IMR-90 (cell line): ENCODE measurements around the gene UGT1A3. TPM values are rescaled to one million over a fixed set of nuclear protein-coding genes. Genes with fewer than 3 reads are reported as not detected.

Source experiments
- ATAC-seq: fragments of 200-7000 bp; cut with Tn5 transposase; 2 replicates; pipeline ENCODE4 v1.9.1; 2020; ENCODE audit warnings: low read depth, mild to moderate bottlenecking, moderate library complexity
- BruUV-seq: library from RNA; stranded (reverse); fragments of 400-500 nt; replicated peaks from 2 replicates; lab custom pipeline; 2021; lab: Mats Ljungman, UMichigan
- CTCF ChIA-PET: fragments of 300-600 bp; formaldehyde crosslinking; extraction: SDS; loops from one replicate; lab custom pipeline; 2021; ENCODE audit warnings: antibody characterized with exemption; lab: Yijun Ruan, JAX
- POLR2A ChIA-PET: fragments of 300-600 bp; sonication (Branson Sonifier 250); formaldehyde crosslinking; loops from one replicate; lab custom pipeline; 2022; ENCODE audit warnings: antibody characterized with exemption; ENCODE audit not compliant: unreplicated experiment; lab: Charles Lee
- DNase-seq: peaks from one replicate; pipeline ENCODE4 v3.0.0; 2013
- H2AFZ ChIP-seq: replicated peaks from 2 replicates; pipeline ENCODE3; 2013; ENCODE audit warnings: low read length, mild to moderate bottlenecking; ENCODE audit not compliant: poor library complexity
- H2AK5ac ChIP-seq: 2 replicates; pipeline ENCODE4 v1.6.1; 2013; ENCODE audit warnings: low read depth, low read length, inconsistent platforms
- H2AK9ac ChIP-seq: replicated peaks from 2 replicates; pipeline ENCODE3; 2013; ENCODE audit warnings: mild to moderate bottlenecking, low read depth, low read length, moderate library complexity; ENCODE audit not compliant: poor library complexity
- H2BK120ac ChIP-seq: 2 replicates; pipeline ENCODE4 v1.6.1; 2013; ENCODE audit warnings: low read depth, low read length, inconsistent platforms
- H2BK15ac ChIP-seq: 3 replicates; pipeline ENCODE4 v1.6.1; 2013; ENCODE audit warnings: low read depth, low read length, inconsistent platforms
- H2BK20ac ChIP-seq: 2 replicates; pipeline ENCODE4 v1.6.1; 2013; ENCODE audit warnings: low read depth, mild to moderate bottlenecking, inconsistent platforms, low read length, moderate library complexity
- H2BK5ac ChIP-seq: 2 replicates; pipeline ENCODE4 v1.6.1; 2013; ENCODE audit warnings: mild to moderate bottlenecking, low read depth, low read length, inconsistent platforms; ENCODE audit not compliant: poor library complexity, severe bottlenecking
- H3K14ac ChIP-seq: replicated peaks from 2 replicates; pipeline ENCODE4 v1.6.1; 2013; ENCODE audit warnings: low read depth, low read length, inconsistent platforms
- H3K18ac ChIP-seq: 2 replicates; pipeline ENCODE4 v1.6.1; 2013; ENCODE audit warnings: low read depth, low read length, control low read depth
- H3K23ac ChIP-seq: 2 replicates; pipeline ENCODE4 v1.6.1; 2013; ENCODE audit warnings: low read depth, low read length, inconsistent platforms
- H3K27ac ChIP-seq: 2 replicates; pipeline ENCODE4 v1.5.1; 2013; ENCODE audit warnings: mild to moderate bottlenecking, control low read depth, low read length; ENCODE audit not compliant: insufficient read depth
- H3K27me3 ChIP-seq: 2 replicates; pipeline ENCODE4 v1.6.1; 2013; ENCODE audit warnings: low read length; ENCODE audit not compliant: control insufficient read depth, insufficient read depth
- H3K36me3 ChIP-seq: 2 replicates; pipeline ENCODE4 v1.6.1; 2013; ENCODE audit warnings: low read length, mixed read lengths; ENCODE audit not compliant: control insufficient read depth, insufficient read depth
- H3K4ac ChIP-seq: 2 replicates; pipeline ENCODE4 v1.6.1; 2013; ENCODE audit warnings: low read depth, low read length, inconsistent platforms
- H3K4me1 ChIP-seq: 2 replicates; pipeline ENCODE4 v1.6.1; 2013; ENCODE audit warnings: low read length, mixed read lengths; ENCODE audit not compliant: control insufficient read depth, insufficient read depth
- H3K4me2 ChIP-seq: 2 replicates; pipeline ENCODE4 v1.6.1; 2013; ENCODE audit warnings: low read depth, mild to moderate bottlenecking, control low read depth, low read length, moderate library complexity
- H3K4me3 ChIP-seq: 2 replicates; pipeline ENCODE4 v1.5.1; 2013; ENCODE audit warnings: low read depth, mild to moderate bottlenecking, control low read depth, low read length, moderate library complexity; ENCODE audit not compliant: insufficient read depth
- H3K56ac ChIP-seq: 2 replicates; pipeline ENCODE4 v1.6.1; 2013; ENCODE audit warnings: low read length, inconsistent platforms; ENCODE audit not compliant: insufficient read depth; ENCODE audit errors: extremely low read depth
- H3K79me1 ChIP-seq, 2 experiments: 2 replicates each; pipeline ENCODE4 v1.6.1; 2013; ENCODE audit warnings: low read length in 2 of 2, inconsistent platforms in 1 of 2, low read depth in 1 of 2
- H3K9ac ChIP-seq: 2 replicates; pipeline ENCODE4 v1.6.1; 2013; ENCODE audit warnings: low read depth, low read length, control low read depth
- H3K9me1 ChIP-seq: 2 replicates; pipeline ENCODE4 v1.6.1; 2013; ENCODE audit warnings: low read length, inconsistent platforms; ENCODE audit not compliant: insufficient read depth
- H3K9me3 ChIP-seq: 2 replicates; pipeline ENCODE4 v1.6.1; 2013; ENCODE audit warnings: low read length; ENCODE audit not compliant: control insufficient read depth, insufficient read depth
- H4K20me1 ChIP-seq: 2 replicates; pipeline ENCODE4 v1.6.1; 2013; ENCODE audit warnings: low read length, inconsistent platforms; ENCODE audit not compliant: insufficient read depth
- H4K5ac ChIP-seq: 2 replicates; pipeline ENCODE4 v1.6.1; 2013; ENCODE audit warnings: mild to moderate bottlenecking, low read depth, low read length, control low read depth
- H4K8ac ChIP-seq, 2 experiments: 2 replicates each; pipeline ENCODE4 v1.6.1; 2013; ENCODE audit warnings: low read depth in 2 of 2, low read length in 2 of 2, control low read depth in 1 of 2, inconsistent platforms in 1 of 2
- H4K91ac ChIP-seq: 2 replicates; pipeline ENCODE4 v1.6.1; 2013; ENCODE audit warnings: low read depth, low read length, inconsistent platforms; ENCODE audit not compliant: insufficient read depth
- CTCF ChIP-seq: conservative IDR thresholded peaks from 2 replicates; pipeline ENCODE4 v1.5.1; 2012; ENCODE audit warnings: mild to moderate bottlenecking, low read depth, low read length, improper control_type of control experiment
- WGBS, 2 experiments: methylation state at CpG; one replicate each; pipeline versions ENCODE4 v1.1.5 to v1.1.7; 2013; ENCODE audit warnings: missing lambda C conversion rate in 2 of 2; ENCODE audit not compliant: insufficient read length in 1 of 2; ENCODE audit errors: extremely low coverage in 2 of 2; 5-methylcytosine and 5-hydroxymethylcytosine counted together
- dilution Hi-C: fragments of 300-500 bp; cut with HindIII; formaldehyde crosslinking; loops from one replicate; pipeline ENCODE4 v1.14.3; 2018; ENCODE audit warnings: low sequenced_read_pairs; ENCODE audit not compliant: unreplicated experiment
- in situ Hi-C: fragments of 300-500 bp; cut with MboI; formaldehyde crosslinking; loops from 3 replicates; pipeline ENCODE4 v1.14.3; 2019; ENCODE audit warnings: low sequenced_read_pairs, inconsistent platforms, mixed read lengths
- intact Hi-C: fragments of 100-400 bp; cut with micrococcal nuclease; formaldehyde crosslinking; loops from 2 replicates; pipeline ENCODE4 v1.10.0; 2022
- polyA plus RNA-seq, 3 experiments: library from polyadenylated mRNA; depleted of rRNA; stranded (reverse); fragments of >200 nt; gene quantifications; 2 replicates each; pipeline ENCODE4 v1.2.3, GENCODE V29; 2012; ENCODE audit warnings: low replicate concordance in 1 of 3
- total RNA-seq: library from RNA; depleted of rRNA; stranded (reverse); fragments of >200 nt; gene quantifications from 2 replicates; pipeline ENCODE4 v1.2.3, GENCODE V29; 2012

UGT1A3 gene
- total and polyA plus RNA-seq, 2 of the 4 experiments (the other 2 are of a cell fraction), result not detected

- Histone ChIP-seq H4K8ac (no peak overlapping the region), H4K91ac (no peak overlapping the region), H4K20me1 (no peaks in the 10 kb centered on the region), H2AK5ac (no peak overlapping the region), H3K14ac (no peak overlapping the region), H4K5ac (no peak overlapping the region), H3K4me3 (no peak overlapping the region), H3K56ac (no peak overlapping the region), H3K27ac (no peak overlapping the region), H3K18ac (no peak overlapping the region), H3K9ac (no peak overlapping the region), H3K27me3 (peaks cover 7% of the 10 kb centered on the region; the same call in 1 of the 2 replicates), H3K9me3 (no peaks in the 10 kb centered on the region), H2BK120ac (no peak overlapping the region), H3K9me1 (no peaks in the 10 kb centered on the region), H3K36me3 (no peaks in the 10 kb centered on the region), H3K4ac (no peak overlapping the region), H2AK9ac (peak overlapping the region; percentile 66), H2BK20ac (no peak overlapping the region), H3K4me2 (no peak overlapping the region), H3K79me1 (no peaks in the 10 kb centered on the region), H2BK5ac (no peak overlapping the region), H3K4me1 (no peaks in the 10 kb centered on the region), H2AFZ (no peak overlapping the region), H2BK15ac (no peak overlapping the region), H3K23ac (no peak overlapping the region)
- dilution Hi-C loops, result no loop called here
- CTCF ChIA-PET, result no interaction called here
- in situ Hi-C loops, result no loop called here
- BruUV-seq, result no TSS peak
- TF ChIP-seq CTCF, result no peak
- ATAC-seq, result peak; percentile 50
- 100% methylated on average over 1 of the region's 3 CpGs; no CpG with 5 or more reads in 1 of the 2 experiments for WGBS, 2 experiments
- intact Hi-C loops, result no loop called here
- DNase-seq, result peak; percentile 20
- POLR2A ChIA-PET, result no interaction called here
These were observed 88.6 kb downstream of the UGT1A3 start for GRCh38 chr2:233817361-233817911.
